Posterior vena cava (tissue), 2 donors: Measurements from ENCODE around the gene WDFY3. TPM values are rescaled to one million over a fixed set of nuclear protein-coding genes. Genes with fewer than 3 reads are reported as not detected.

ENCODE experiments used
- DNase-seq: peaks from one replicate; pipeline ENCODE4 v3.0.0-alpha.2; 2020; ENCODE audit warnings: low spot score
- intact Hi-C, 2 donors: fragments of 100-400 bp; cut with DNase I; formaldehyde crosslinking; loops; one replicate each; pipeline versions ENCODE4 v1.14.1 to v1.14.2; 2022 to 2023
- total RNA-seq, 2 donors: library from RNA; stranded (reverse); fragmentation: NEBNext Ultra II Directional; extraction: Animal tissue kit (Norgen Biotek cat#: 25700); gene quantifications; one replicate each; pipeline ENCODE4 v1.2.1, GENCODE V29; 2021
- donor health status: DM: yes; HTN: yes; CAD: no.
- donor health status: DM: yes; HTN: yes; CAD: no.

WDFY3 gene
- total RNA-seq, 2 donors from 2014 or later = 77.2 to 105 TPM

GRCh38 chr4:84914686-84915395 lies 51.6 kb downstream of the WDFY3 start:
- intact Hi-C loops = no loop called here
- no peak for DNase-seq

GRCh38 chr4:84913176-84913575 lies 53.3 kb downstream of the WDFY3 start:
- DNase-seq = no peak
- intact Hi-C loops = no loop called here

- no peak for DNase-seq
- intact Hi-C loops = no loop called here
These were observed 53.7 kb downstream of the WDFY3 start for GRCh38 chr4:84912741-84913140.

GRCh38 chr4:84908876-84909275 lies 57.6 kb downstream of the WDFY3 start:
- intact Hi-C loops = no loop called here
- DNase-seq = no peak

- no peak for DNase-seq
- intact Hi-C loops = no loop called here
These were observed 59.3 kb downstream of the WDFY3 start for GRCh38 chr4:84907145-84907544.

GRCh38 chr4:84905646-84906045 lies 60.8 kb downstream of the WDFY3 start:
- DNase-seq = no peak
- intact Hi-C loops = no loop called here

- DNase-seq = no peak
- intact Hi-C loops = no loop called here
These were observed 64.7 kb downstream of the WDFY3 start for GRCh38 chr4:84901740-84902281.

GRCh38 chr4:84901173-84901572 lies 65.3 kb downstream of the WDFY3 start:
- intact Hi-C loops = no loop called here
- no peak for DNase-seq

GRCh38 chr4:84899616-84900015 lies 66.9 kb downstream of the WDFY3 start:
- intact Hi-C loops = no loop called here
- no peak for DNase-seq

- intact Hi-C loops = no loop called here
- DNase-seq = no peak
These were observed 69.0 kb downstream of the WDFY3 start for GRCh38 chr4:84897516-84897915.

GRCh38 chr4:84895283-84895682 lies 71.2 kb downstream of the WDFY3 start:
- intact Hi-C loops = no loop called here
- DNase-seq = no peak

- intact Hi-C loops = no loop called here
- no peak for DNase-seq
These were observed 71.9 kb downstream of the WDFY3 start for GRCh38 chr4:84894621-84895020.

- intact Hi-C loops = no loop called here
- DNase-seq = no peak
These were observed 73.5 kb downstream of the WDFY3 start for GRCh38 chr4:84892950-84893349.

- intact Hi-C loops = no loop called here
- DNase-seq = no peak
These were observed 78.7 kb downstream of the WDFY3 start for GRCh38 chr4:84887824-84888223.

- intact Hi-C loops = no loop called here
- DNase-seq = no peak
These were observed 86.8 kb downstream of the WDFY3 start for GRCh38 chr4:84879651-84880200.

- DNase-seq = no peak
- intact Hi-C loops = no loop called here
These were observed 87.9 kb downstream of the WDFY3 start for GRCh38 chr4:84878546-84878945.

- intact Hi-C loops = no loop called here
- DNase-seq = no peak
These were observed 88.4 kb downstream of the WDFY3 start for GRCh38 chr4:84878090-84878489.

- DNase-seq = no peak
- intact Hi-C loops = no loop called here
These were observed 89.2 kb downstream of the WDFY3 start for GRCh38 chr4:84877051-84877833.

GRCh38 chr4:84875636-84876371 lies 90.7 kb downstream of the WDFY3 start:
- intact Hi-C loops = no loop called here
- DNase-seq = no peak

GRCh38 chr4:84874619-84875018 lies 91.9 kb downstream of the WDFY3 start:
- DNase-seq = no peak
- intact Hi-C loops = no loop called here
